H1 (cell line): Measurements from ENCODE around the gene TMEM127. TPM values are rescaled to one million over a fixed set of nuclear protein-coding genes. Genes with fewer than 3 reads are reported as not detected.

Experiments
- CTCF ChIA-PET: fragments of 300-600 bp; sonication (Branson Sonifier 250); formaldehyde crosslinking; loops from one replicate; lab custom pipeline; 2021; ENCODE audit not compliant: partially characterized antibody; lab: Charles Lee
- POLR2A ChIA-PET: fragments of 300-600 bp; sonication (Branson Sonifier 250); formaldehyde crosslinking; loops from one replicate; lab custom pipeline; 2021; ENCODE audit warnings: inconsistent platforms; ENCODE audit not compliant: partially characterized antibody; lab: Charles Lee
- DNase-seq, 2 experiments: peaks; one replicate each; pipeline versions ENCODE4 v3.0.0 to v3.0.0-alpha.2; 2010 to 2022; ENCODE audit warnings: low spot score in 2 of 2, low read depth in 1 of 2, mixed read lengths in 1 of 2
- FAIRE-seq: peaks from 2 replicates; lab custom pipeline; 2011; peaks lifted over from hg19 to GRCh38; lab: Jason Lieb, UNC
- H2AFZ ChIP-seq: 2 replicates; pipeline ENCODE4 v1.8.1; 2012; ENCODE audit warnings: low read length, inconsistent platforms
- H2AK5ac ChIP-seq: 2 replicates; pipeline ENCODE4 v1.6.1; 2013; ENCODE audit warnings: low read depth, low read length
- H2BK120ac ChIP-seq: replicated peaks from 2 replicates; pipeline ENCODE3; 2013; ENCODE audit warnings: low read depth, low read length, inconsistent platforms
- H2BK12ac ChIP-seq: 2 replicates; pipeline ENCODE4 v1.6.1; 2013; ENCODE audit warnings: low read depth, low read length
- H2BK15ac ChIP-seq: 2 replicates; pipeline ENCODE4 v1.6.1; 2013; ENCODE audit warnings: low read length
- H2BK20ac ChIP-seq: 2 replicates; pipeline ENCODE4 v1.6.1; 2013; ENCODE audit warnings: low read length
- H2BK5ac ChIP-seq: 2 replicates; pipeline ENCODE4 v1.6.1; 2013; ENCODE audit warnings: low read depth, low read length
- H3K14ac ChIP-seq: 2 replicates; pipeline ENCODE4 v1.6.1; 2013; ENCODE audit warnings: inconsistent platforms; ENCODE audit not compliant: insufficient read length
- H3K18ac ChIP-seq: 2 replicates; pipeline ENCODE4 v1.6.1; 2013; ENCODE audit warnings: low read length; ENCODE audit errors: extremely low read depth
- H3K23ac ChIP-seq: 2 replicates; pipeline ENCODE4 v1.6.1; 2013; ENCODE audit warnings: inconsistent platforms; ENCODE audit not compliant: insufficient read length
- H3K23me2 ChIP-seq: 2 replicates; pipeline ENCODE4 v1.6.1; 2013; ENCODE audit warnings: low read depth, low read length
- H3K27ac ChIP-seq: 2 replicates; pipeline ENCODE4 v1.6.1; 2011; ENCODE audit warnings: low read depth, low read length, inconsistent platforms
- H3K27me3 ChIP-seq, 4 experiments: replicated peaks in 1 of 4; 1 replicate in 1 of 4; 2 replicates in 3 of 4; pipeline versions ENCODE4 v1.6.1 to v1.8.1; 2011 to 2013; ENCODE audit warnings: low read length in 3 of 4, mild to moderate bottlenecking in 3 of 4, inconsistent platforms in 2 of 4, mixed read lengths in 2 of 4, moderate library complexity in 1 of 4; ENCODE audit not compliant: control insufficient read depth in 3 of 4, insufficient read depth in 3 of 4; ENCODE audit errors: extremely low read depth in 1 of 4
- H3K36me3 ChIP-seq, 4 experiments: 2 replicates each; pipeline versions ENCODE4 v1.6.1 to v1.8.1; 2011 to 2013; ENCODE audit warnings: mild to moderate bottlenecking in 4 of 4, low read length in 3 of 4, moderate library complexity in 2 of 4, control low read depth in 1 of 4, inconsistent platforms in 1 of 4; ENCODE audit not compliant: insufficient read depth in 4 of 4, control insufficient read depth in 2 of 4
- H3K4ac ChIP-seq: replicated peaks from 2 replicates; pipeline ENCODE3; 2013; ENCODE audit warnings: low read length, low read depth, mixed read lengths, inconsistent platforms; ENCODE audit not compliant: insufficient read length
- H3K4me1 ChIP-seq, 4 experiments: replicated peaks in 1 of 4; 1 replicate in 1 of 4; 2 replicates in 3 of 4; pipeline versions ENCODE4 v1.6.1 to v1.8.1; 2011 to 2013; ENCODE audit warnings: low read length in 3 of 4, inconsistent platforms in 2 of 4, mixed read lengths in 1 of 4; ENCODE audit not compliant: insufficient read depth in 4 of 4, control insufficient read depth in 3 of 4
- H3K4me2 ChIP-seq, 2 experiments: 2 replicates each; pipeline versions ENCODE4 v1.6.1 to v1.8.1; 2011 to 2013; ENCODE audit warnings: low read depth in 2 of 2, low read length in 2 of 2, control low read depth in 1 of 2, inconsistent platforms in 1 of 2, mild to moderate bottlenecking in 1 of 2; ENCODE audit not compliant: insufficient read depth in 1 of 2
- H3K4me3 ChIP-seq, 4 experiments: fragments of 200-600, 300-600 bp in 1 of 4; sonication (generic), shearing (Covaris generic), sonication (Bioruptor Twin) in 1 of 4; 2 replicates each; pipeline versions ENCODE4 v1.5.1 to v1.8.1; 2011 to 2016; ENCODE audit warnings: low read length in 4 of 4, low read depth in 3 of 4, control low read depth in 2 of 4, inconsistent platforms in 2 of 4, mild to moderate bottlenecking in 2 of 4, mixed read lengths in 1 of 4, moderate library complexity in 1 of 4; ENCODE audit not compliant: insufficient read depth in 2 of 4; ENCODE audit errors: extremely low read depth in 1 of 4
- H3K56ac ChIP-seq: replicated peaks from 2 replicates; pipeline ENCODE3; 2013; ENCODE audit warnings: low read depth, mild to moderate bottlenecking, mixed read lengths, low read length, inconsistent platforms; ENCODE audit not compliant: insufficient read length
- H3K79me1 ChIP-seq: 2 replicates; pipeline ENCODE4 v1.6.1; 2013; ENCODE audit warnings: low read depth, low read length, control low read depth
- H3K79me2 ChIP-seq, 2 experiments: 2 replicates each; pipeline versions ENCODE4 v1.6.1 to v1.8.1; 2012 to 2013; ENCODE audit warnings: low read length in 2 of 2, mild to moderate bottlenecking in 2 of 2, inconsistent platforms in 1 of 2; ENCODE audit not compliant: insufficient read depth in 2 of 2, control insufficient read depth in 1 of 2
- H3K9ac ChIP-seq, 4 experiments: replicated peaks in 1 of 4; 1 replicate in 1 of 4; 2 replicates in 3 of 4; pipeline versions ENCODE4 v1.6.1 to v1.8.1; 2011 to 2013; ENCODE audit warnings: low read depth in 3 of 4, low read length in 3 of 4, control low read depth in 2 of 4, mild to moderate bottlenecking in 2 of 4, moderate library complexity in 2 of 4, inconsistent platforms in 1 of 4; ENCODE audit errors: extremely low read depth in 1 of 4
- H3K9me3 ChIP-seq, 2 experiments: 2 replicates each; pipeline versions ENCODE4 v1.6.1 to v1.8.1; 2012 to 2013; ENCODE audit warnings: mild to moderate bottlenecking in 2 of 2, moderate library complexity in 2 of 2, control low read depth in 1 of 2, inconsistent platforms in 1 of 2, low read depth in 1 of 2, low read length in 1 of 2, mixed read lengths in 1 of 2; ENCODE audit not compliant: insufficient read depth in 2 of 2
- H4K20me1 ChIP-seq, 2 experiments: replicated peaks in 1 of 2; 2 replicates each; pipeline versions ENCODE3 to v1.8.1; 2011 to 2013; ENCODE audit warnings: inconsistent platforms in 2 of 2, low read length in 2 of 2, mild to moderate bottlenecking in 1 of 2; ENCODE audit not compliant: insufficient read depth in 2 of 2, control insufficient read depth in 1 of 2
- H4K5ac ChIP-seq: 2 replicates; pipeline ENCODE4 v1.6.1; 2013; ENCODE audit warnings: low read length, low read depth, mixed read lengths, inconsistent platforms; ENCODE audit not compliant: insufficient read length
- H4K8ac ChIP-seq: 2 replicates; pipeline ENCODE4 v1.8.0; 2013; ENCODE audit warnings: mild to moderate bottlenecking, moderate library complexity, low read length, inconsistent platforms; ENCODE audit not compliant: insufficient read depth; ENCODE audit errors: extremely low read depth
- H4K91ac ChIP-seq: replicated peaks from 2 replicates; pipeline ENCODE3; 2013; ENCODE audit warnings: low read length, mixed read lengths, inconsistent platforms; ENCODE audit not compliant: insufficient read length
- YY1 ChIP-seq: IDR thresholded peaks from 2 replicates; pipeline ENCODE4 v1.6.1; 2011; ENCODE audit warnings: low read depth, mild to moderate bottlenecking, low read length
- WGBS, 2 experiments: shearing (Covaris generic) in 1 of 2; methylation state at CpG; one replicate each; pipeline versions ENCODE4 v1.1.6 to v1.1.7; 2013 to 2015; ENCODE audit warnings: low lambda C conversion rate in 2 of 2, mixed read lengths in 2 of 2, inconsistent platforms in 1 of 2, low coverage in 1 of 2, missing lambda C conversion rate in 1 of 2; ENCODE audit not compliant: insufficient replicate concordance in 2 of 2, insufficient coverage in 1 of 2, insufficient read length in 1 of 2; ENCODE audit errors: extremely low coverage in 1 of 2, missing lambda C conversion rate in 1 of 2; 5-methylcytosine and 5-hydroxymethylcytosine counted together
- polyA plus RNA-seq, 7 experiments: library from polyadenylated mRNA; depleted of rRNA in 3 of 7; stranded (reverse) in 5 of 7; unstranded in 2 of 7; fragments of >200 nt in 5 of 7; fragments of 200-250 nt in 2 of 7; gene quantifications; 1 replicate in 5 of 7; 2 replicates in 1 of 7; 4 replicates in 1 of 7; pipeline versions ENCODE4 v1.2.1 to v1.2.3, GENCODE V29; 2011 to 2013; ENCODE audit warnings: missing spikeins in 2 of 7, mixed read lengths in 2 of 7
- total RNA-seq: library from RNA; stranded (reverse); fragmentation: NEBNext Ultra II Directional; extraction: Animal tissue kit (Norgen Biotek cat#: 25700); gene quantifications from 2 replicates; pipeline ENCODE4 v1.2.1, GENCODE V29; 2021

TMEM127 gene
- total and polyA plus RNA-seq, 2 of the 8 experiments (the other 6 are each of a cell fraction or from before 2014, with no cell fraction given), result 25.0 to 41.0 TPM

- Histone ChIP-seq H3K27me3 (no peaks in the 10 kb centered on the region), H4K8ac (no peak overlapping the region), H3K23ac (no peak overlapping the region), H3K4me2 (no peak overlapping the region), H2AK5ac (no peak overlapping the region), H3K56ac (no peak overlapping the region), H3K9ac (no peak overlapping the region), H3K79me2 (no peaks in the 10 kb centered on the region), H2BK20ac (no peak overlapping the region), H4K91ac (no peak overlapping the region), H3K18ac (no peak overlapping the region), H3K36me3 (no peaks in the 10 kb centered on the region), H3K4me3 (no peak overlapping the region), H3K4me1 (no peaks in the 10 kb centered on the region), H2BK5ac (no peak overlapping the region), H3K9me3 (no peaks in the 10 kb centered on the region), H2BK15ac (no peak overlapping the region), H3K23me2 (no peaks in the 10 kb centered on the region), H3K4ac (no peak overlapping the region), H2BK120ac (no peak overlapping the region), H3K14ac (no peak overlapping the region), H4K20me1 (peaks cover 0 to 3% of the 10 kb centered on the region in 2 experiments), H2BK12ac (no peak overlapping the region), H3K27ac (no peak overlapping the region), H4K5ac (no peak overlapping the region), H2AFZ (no peak overlapping the region), H3K79me1 (no peaks in the 10 kb centered on the region)
- WGBS, 2 experiments, result 90% methylated on average over 8 of the region's 8 CpGs; no CpG with 5 or more reads in 1 of the 2 experiments
- TF ChIP-seq YY1, result no peak
- no peak for FAIRE-seq
- ChIA-PET POLR2A (interaction anchor here (0.7 to 2.8 kb wide), 4 partner anchors 9 to 37 kb away, joined by 3 to 9 read pairs (median 3); partner anchors contain the start of gene STARD7), CTCF (interaction anchor here (0.7 to 1.9 kb wide), 5 partner anchors 11 to 103 kb away, joined by 3 to 5 read pairs (median 4); no protein-coding TSS in a partner anchor)
- DNase-seq, result no peak
Measured at GRCh38 chr2:96245609-96246390, 20.0 kb downstream of the TMEM127 start.
